Activated CD8-positive, alpha-beta T cell treated with anti-CD3 and anti-CD28 coated beads for 36 hours (primary cell): ENCODE data around the gene RHOG. TPM values are rescaled to one million over a fixed set of nuclear protein-coding genes. Genes with fewer than 3 reads are reported as not detected.
A peak's percentile ranks its signal among the peaks of the same experiment; 100 is the strongest.

Experiments
- ATAC-seq: fragments of 200-7000 bp; cut with Tn5 transposase; one replicate; pipeline ENCODE4 v1.10.0; 2021; ENCODE audit warnings: mild to moderate bottlenecking, moderate library complexity
- CTCF ChIA-PET: fragments of 350-600 bp; sonication (Branson Sonifier 250); formaldehyde crosslinking; loops from one replicate; lab custom pipeline; 2021; ENCODE audit warnings: antibody characterized with exemption; lab: Charles Lee
- POLR2A ChIA-PET: fragments of 350-600 bp; sonication (Branson Sonifier 250); formaldehyde crosslinking; loops from one replicate; lab custom pipeline; 2021; ENCODE audit warnings: antibody characterized with exemption; lab: Charles Lee
- DNase-seq: peaks from one replicate; pipeline ENCODE4 v3.0.0-alpha.2; 2020
- H3K27ac Mint-ChIP-seq: one replicate; pipeline ENCODE4 v1.8.0; 2021; ENCODE audit warnings: mild to moderate bottlenecking, mixed read lengths
- H3K27me3 Mint-ChIP-seq: one replicate; pipeline ENCODE4 v1.8.0; 2021; ENCODE audit warnings: mixed read lengths
- H3K36me3 Mint-ChIP-seq: one replicate; pipeline ENCODE4 v1.8.0; 2021; ENCODE audit warnings: low read depth, mixed read lengths
- H3K4me1 Mint-ChIP-seq: one replicate; pipeline ENCODE4 v1.8.0; 2021; ENCODE audit warnings: low read depth, mixed read lengths
- H3K4me3 Mint-ChIP-seq: one replicate; pipeline ENCODE4 v1.8.0; 2021; ENCODE audit warnings: mild to moderate bottlenecking, moderate library complexity, mixed read lengths
- H3K9me3 Mint-ChIP-seq: one replicate; pipeline ENCODE4 v1.8.0; 2021; ENCODE audit warnings: mixed read lengths
- CTCF ChIP-seq: fragments of 200-600 bp; IDR thresholded peaks from one replicate; pipeline ENCODE4 v1.8.0; 2022; ENCODE audit warnings: antibody characterized with exemption, mild to moderate bottlenecking
- intact Hi-C: fragments of 100-400 bp; cut with micrococcal nuclease; formaldehyde crosslinking; loops from one replicate; pipeline ENCODE4 v1.10.0; 2022
- total RNA-seq, 2 experiments: library from RNA; stranded (reverse); gene quantifications; one replicate each; pipeline ENCODE4 v1.2.3, GENCODE V29; 2021

RHOG gene
- total RNA-seq, 2 experiments from 2014 or later, result 176 to 188 TPM

- peak; percentile 66 for DNase-seq
- H3K9me3 Mint-ChIP-seq, result peaks cover 1% of the 10 kb centered on the region
- H3K4me3 Mint-ChIP-seq, result peak overlapping the region; percentile 51
- H3K36me3 Mint-ChIP-seq, result peaks cover 17% of the 10 kb centered on the region
- TF ChIP-seq CTCF, result no peak
- ChIA-PET POLR2A (interaction anchor here (1.0 to 2.9 kb wide), 9 partner anchors 9 to 98 kb away, joined by 3 to 21 read pairs (median 5); partner anchors contain the start of genes RHOG and STIM1), CTCF (interaction anchor here (0.7 to 21.2 kb wide), 8 partner anchors 9 to 206 kb away, joined by 3 to 274 read pairs (median 4); partner anchors contain the start of gene STIM1)
- peaks cover 85% of the 10 kb centered on the region for H3K4me1 Mint-ChIP-seq
- H3K27ac Mint-ChIP-seq, result peak overlapping the region; percentile 94
- ATAC-seq, result peak; percentile 65
- H3K27me3 Mint-ChIP-seq, result no peaks in the 10 kb centered on the region
- intact Hi-C loops, result no loop called here
These were observed 26.7 kb upstream of the RHOG start for GRCh38 chr11:3867209-3868091.

- TF ChIP-seq CTCF, result no peak
- intact Hi-C loops, result no loop called here
- Mint-ChIP-seq H3K27ac (peak overlapping the region; percentile 94), H3K9me3 (peaks cover 1% of the 10 kb centered on the region), H3K4me3 (peak overlapping the region; percentile 51), H3K4me1 (peaks cover 87% of the 10 kb centered on the region), H3K27me3 (no peaks in the 10 kb centered on the region), H3K36me3 (peaks cover 20% of the 10 kb centered on the region)
- ChIA-PET CTCF (interaction anchor here (1.0 to 21.2 kb wide), 4 partner anchors 8 to 206 kb away, joined by 3 to 274 read pairs (median 10); partner anchors contain the start of gene STIM1), POLR2A (interaction anchor here (1.0 to 2.9 kb wide), 7 partner anchors 8 to 99 kb away, joined by 3 to 21 read pairs (median 4); partner anchors contain the start of genes RHOG and STIM1)
- no peak for DNase-seq
- ATAC-seq, result no peak
These were observed 26.1 kb upstream of the RHOG start for GRCh38 chr11:3866836-3867208.

- intact Hi-C loops, result no loop called here
- H3K27me3 Mint-ChIP-seq, result no peaks in the 10 kb centered on the region
- H3K4me1 Mint-ChIP-seq, result peaks cover 86% of the 10 kb centered on the region
- no peak for TF ChIP-seq CTCF
- H3K9me3 Mint-ChIP-seq, result peaks cover 1% of the 10 kb centered on the region
- peaks cover 19% of the 10 kb centered on the region for H3K36me3 Mint-ChIP-seq
- POLR2A ChIA-PET, result interaction anchor here (1.3 to 2.9 kb wide), 5 partner anchors 8 to 100 kb away, joined by 3 to 21 read pairs (median 3); no protein-coding TSS in a partner anchor
- CTCF ChIA-PET, result interaction anchor here (0.8 to 21.2 kb wide), 4 partner anchors 11 to 207 kb away, joined by 3 to 274 read pairs (median 10); partner anchors contain the start of gene STIM1
- ATAC-seq (peak; percentile 29), DNase-seq (no peak)
- H3K4me3 Mint-ChIP-seq, result peak overlapping the region; percentile 38
- H3K27ac Mint-ChIP-seq, result peak overlapping the region; percentile 94
These were observed 25.4 kb upstream of the RHOG start for GRCh38 chr11:3866206-3866605.

- ChIA-PET POLR2A (interaction anchor here (1.3 to 2.9 kb wide), 5 partner anchors 7 to 24 kb away, joined by 3 to 21 read pairs (median 4); partner anchors contain the start of gene STIM1), CTCF (interaction anchor here (0.6 to 21.2 kb wide), 6 partner anchors 12 to 207 kb away, joined by 3 to 274 read pairs (median 4); partner anchors contain the start of gene STIM1)
- TF ChIP-seq CTCF, result no peak
- Mint-ChIP-seq H3K9me3 (peaks cover 1% of the 10 kb centered on the region), H3K36me3 (peaks cover 21% of the 10 kb centered on the region), H3K4me3 (peak overlapping the region; percentile 38), H3K27ac (peak overlapping the region; percentile 94), H3K4me1 (peaks cover 87% of the 10 kb centered on the region), H3K27me3 (no peaks in the 10 kb centered on the region)
- no peak for ATAC-seq
- intact Hi-C loops, result no loop called here
- no peak for DNase-seq
These were observed 24.8 kb upstream of the RHOG start for GRCh38 chr11:3865388-3866193.
